Panc1 (cell line): ENCODE data around the gene KLK13. TPM values are rescaled to one million over a fixed set of nuclear protein-coding genes. Genes with fewer than 3 reads are reported as not detected.

ENCODE experiments used
- ATAC-seq: fragments of 200-7000 bp; cut with Tn5 transposase; 2 replicates; pipeline ENCODE4 v1.9.1; 2020; ENCODE audit warnings: mild to moderate bottlenecking, moderate library complexity
- BruUV-seq: library from RNA; stranded (reverse); fragments of 400-500 nt; replicated peaks from 2 replicates; lab custom pipeline; 2021; lab: Mats Ljungman, UMichigan
- CTCF ChIA-PET: fragments of 300-600 bp; sonication (Branson Sonifier 250); formaldehyde crosslinking; loops from one replicate; lab custom pipeline; 2022; ENCODE audit warnings: antibody characterized with exemption; lab: Charles Lee
- POLR2A ChIA-PET: fragments of 300-600 bp; sonication (Branson Sonifier 250); formaldehyde crosslinking; loops from one replicate; lab custom pipeline; 2022; ENCODE audit warnings: antibody characterized with exemption; lab: Charles Lee
- DNase-seq: peaks from one replicate; pipeline ENCODE4 v3.0.0-alpha.2; 2010; ENCODE audit warnings: low read depth, low spot score
- H3K27ac ChIP-seq: 2 replicates; pipeline ENCODE4 v1.5.1; 2011; ENCODE audit warnings: mild to moderate bottlenecking, low read length, inconsistent platforms
- H3K27me3 ChIP-seq: fragments of 200-500 bp; sonication (Bioruptor generic); 2 replicates; pipeline ENCODE4 v1.6.0; 2014; ENCODE audit warnings: low read length, inconsistent platforms; ENCODE audit not compliant: control insufficient read depth, insufficient read depth
- H3K36me3 ChIP-seq: fragments of 200-500 bp; sonication (Bioruptor generic); 2 replicates; pipeline ENCODE4 v1.5.1; 2014; ENCODE audit warnings: inconsistent platforms, mild to moderate bottlenecking, low read length, moderate library complexity; ENCODE audit not compliant: control insufficient read depth, insufficient read depth
- H3K4me1 ChIP-seq: 2 replicates; pipeline ENCODE4 v1.5.1; 2011; ENCODE audit warnings: inconsistent platforms, mild to moderate bottlenecking, low read length, moderate library complexity; ENCODE audit not compliant: control insufficient read depth, insufficient read depth
- H3K4me3 ChIP-seq, 2 experiments: 2 replicates each; pipeline ENCODE4 v1.5.1; 2011 to 2012; ENCODE audit warnings: low read depth in 2 of 2, low read length in 2 of 2, mild to moderate bottlenecking in 2 of 2, inconsistent platforms in 1 of 2, moderate library complexity in 1 of 2
- H3K9me3 ChIP-seq: fragments of 200-500 bp; sonication (Bioruptor generic); 2 replicates; pipeline ENCODE4 v1.5.1; 2014; ENCODE audit warnings: low read depth, mild to moderate bottlenecking, inconsistent platforms, low read length, moderate library complexity; ENCODE audit not compliant: control insufficient read depth, insufficient read depth
- POLR2AphosphoS5 ChIP-seq: IDR thresholded peaks from 2 replicates; pipeline ENCODE4 v1.6.1; 2012; ENCODE audit warnings: mild to moderate bottlenecking, low read depth, low read length, moderate library complexity
- SIN3A ChIP-seq: IDR thresholded peaks from 2 replicates; pipeline ENCODE4 v1.6.1; 2012; ENCODE audit warnings: low read depth, mild to moderate bottlenecking, low read length, moderate library complexity, borderline replicate concordance; ENCODE audit not compliant: insufficient read depth
- TCF7L2 ChIP-seq: IDR thresholded peaks from 2 replicates; pipeline ENCODE4 v1.6.1; 2011; ENCODE audit warnings: mild to moderate bottlenecking, low read depth, low read length, inconsistent platforms
- in situ Hi-C: cut with HindIII; loops from 2 replicates; pipeline ENCODE4 v1.10.0; 2016; ENCODE audit warnings: low sequenced_read_pairs, low pct_unique_long_range_greater_than_20kb
- intact Hi-C: fragments of 100-400 bp; cut with micrococcal nuclease; formaldehyde crosslinking; loops from one replicate; pipeline ENCODE4 v1.10.0; 2022; ENCODE audit not compliant: unreplicated experiment
- total RNA-seq: library from RNA; stranded (reverse); gene quantifications from one replicate; pipeline ENCODE4 v1.2.1, GENCODE V29; 2021; ENCODE audit not compliant: unreplicated experiment
- TF ChIP-seq, protein P1 (sequence below), 2 experiments: IDR thresholded peaks; 2 replicates each; pipeline ENCODE4 v1.6.1; 2011 to 2012; ENCODE audit warnings: low read depth in 2 of 2, control low read depth in 1 of 2, low read length in 1 of 2, mild to moderate bottlenecking in 1 of 2, moderate library complexity in 1 of 2; ENCODE audit not compliant: insufficient read depth in 1 of 2
- TF ChIP-seq, protein P2 (sequence below): fragments of 450-650 bp; IDR thresholded peaks from 2 replicates; pipeline ENCODE4 v1.5.1; 2017; ENCODE audit warnings: mild to moderate bottlenecking

Gene KLK13
- total RNA-seq, 1 experiment from 2014 or later, result not detected

DNA sequence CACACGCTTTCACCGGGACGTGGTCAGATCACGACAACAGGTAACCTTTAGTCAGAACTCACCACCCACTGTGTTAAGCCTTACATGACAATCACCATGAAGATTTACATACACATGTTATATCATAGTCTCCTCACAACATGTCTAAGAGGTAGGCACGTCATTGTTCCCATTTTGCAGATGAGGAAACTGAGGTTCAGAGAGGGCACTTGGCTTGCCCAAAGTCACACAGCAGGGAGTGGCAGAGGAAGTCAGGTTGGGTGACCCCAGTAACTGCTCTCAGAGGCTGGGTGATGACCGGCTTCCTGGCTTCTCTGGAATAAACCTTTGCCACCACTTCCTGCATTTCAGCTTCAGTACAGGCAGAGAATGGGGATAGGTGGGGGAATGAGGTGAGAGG lies 50.6 kb downstream of the KLK13 start:
- Histone ChIP-seq H3K27ac (no peak overlapping the region), H3K4me3 (no peak overlapping the region), H3K9me3 (no peaks in the 10 kb centered on the region), H3K27me3 (peaks cover 2% of the 10 kb centered on the region; the same call in 1 of the 2 replicates), H3K4me1 (no peaks in the 10 kb centered on the region), H3K36me3 (no peaks in the 10 kb centered on the region; the same call in 1 of the 2 replicates)
- no TSS peak for BruUV-seq
- intact Hi-C loops (loop anchor here (2.0 kb wide), 1 partner anchor 83 kb away; no protein-coding TSS in a partner anchor), in situ Hi-C loops (no loop called here)
- DNase-seq, result no peak
- CTCF ChIA-PET, result no interaction called here
- TF ChIP-seq, protein P1, sequence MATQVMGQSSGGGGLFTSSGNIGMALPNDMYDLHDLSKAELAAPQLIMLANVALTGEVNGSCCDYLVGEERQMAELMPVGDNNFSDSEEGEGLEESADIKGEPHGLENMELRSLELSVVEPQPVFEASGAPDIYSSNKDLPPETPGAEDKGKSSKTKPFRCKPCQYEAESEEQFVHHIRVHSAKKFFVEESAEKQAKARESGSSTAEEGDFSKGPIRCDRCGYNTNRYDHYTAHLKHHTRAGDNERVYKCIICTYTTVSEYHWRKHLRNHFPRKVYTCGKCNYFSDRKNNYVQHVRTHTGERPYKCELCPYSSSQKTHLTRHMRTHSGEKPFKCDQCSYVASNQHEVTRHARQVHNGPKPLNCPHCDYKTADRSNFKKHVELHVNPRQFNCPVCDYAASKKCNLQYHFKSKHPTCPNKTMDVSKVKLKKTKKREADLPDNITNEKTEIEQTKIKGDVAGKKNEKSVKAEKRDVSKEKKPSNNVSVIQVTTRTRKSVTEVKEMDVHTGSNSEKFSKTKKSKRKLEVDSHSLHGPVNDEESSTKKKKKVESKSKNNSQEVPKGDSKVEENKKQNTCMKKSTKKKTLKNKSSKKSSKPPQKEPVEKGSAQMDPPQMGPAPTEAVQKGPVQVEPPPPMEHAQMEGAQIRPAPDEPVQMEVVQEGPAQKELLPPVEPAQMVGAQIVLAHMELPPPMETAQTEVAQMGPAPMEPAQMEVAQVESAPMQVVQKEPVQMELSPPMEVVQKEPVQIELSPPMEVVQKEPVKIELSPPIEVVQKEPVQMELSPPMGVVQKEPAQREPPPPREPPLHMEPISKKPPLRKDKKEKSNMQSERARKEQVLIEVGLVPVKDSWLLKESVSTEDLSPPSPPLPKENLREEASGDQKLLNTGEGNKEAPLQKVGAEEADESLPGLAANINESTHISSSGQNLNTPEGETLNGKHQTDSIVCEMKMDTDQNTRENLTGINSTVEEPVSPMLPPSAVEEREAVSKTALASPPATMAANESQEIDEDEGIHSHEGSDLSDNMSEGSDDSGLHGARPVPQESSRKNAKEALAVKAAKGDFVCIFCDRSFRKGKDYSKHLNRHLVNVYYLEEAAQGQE (IDR thresholded peaks at IDR 0.05; ENCODE audit: insufficient read depth in 1 of 2, low read depth in 2 of 2, low read length in 1 of 2), result no peak
- no peak for TF ChIP-seq SIN3A
- TF ChIP-seq POLR2AphosphoS5, result no peak
- TF ChIP-seq TCF7L2, result no peak
- TF ChIP-seq, protein P2, sequence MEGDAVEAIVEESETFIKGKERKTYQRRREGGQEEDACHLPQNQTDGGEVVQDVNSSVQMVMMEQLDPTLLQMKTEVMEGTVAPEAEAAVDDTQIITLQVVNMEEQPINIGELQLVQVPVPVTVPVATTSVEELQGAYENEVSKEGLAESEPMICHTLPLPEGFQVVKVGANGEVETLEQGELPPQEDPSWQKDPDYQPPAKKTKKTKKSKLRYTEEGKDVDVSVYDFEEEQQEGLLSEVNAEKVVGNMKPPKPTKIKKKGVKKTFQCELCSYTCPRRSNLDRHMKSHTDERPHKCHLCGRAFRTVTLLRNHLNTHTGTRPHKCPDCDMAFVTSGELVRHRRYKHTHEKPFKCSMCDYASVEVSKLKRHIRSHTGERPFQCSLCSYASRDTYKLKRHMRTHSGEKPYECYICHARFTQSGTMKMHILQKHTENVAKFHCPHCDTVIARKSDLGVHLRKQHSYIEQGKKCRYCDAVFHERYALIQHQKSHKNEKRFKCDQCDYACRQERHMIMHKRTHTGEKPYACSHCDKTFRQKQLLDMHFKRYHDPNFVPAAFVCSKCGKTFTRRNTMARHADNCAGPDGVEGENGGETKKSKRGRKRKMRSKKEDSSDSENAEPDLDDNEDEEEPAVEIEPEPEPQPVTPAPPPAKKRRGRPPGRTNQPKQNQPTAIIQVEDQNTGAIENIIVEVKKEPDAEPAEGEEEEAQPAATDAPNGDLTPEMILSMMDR, result no peak
- no peak for ATAC-seq
- POLR2A ChIA-PET, result no interaction called here

DNA sequence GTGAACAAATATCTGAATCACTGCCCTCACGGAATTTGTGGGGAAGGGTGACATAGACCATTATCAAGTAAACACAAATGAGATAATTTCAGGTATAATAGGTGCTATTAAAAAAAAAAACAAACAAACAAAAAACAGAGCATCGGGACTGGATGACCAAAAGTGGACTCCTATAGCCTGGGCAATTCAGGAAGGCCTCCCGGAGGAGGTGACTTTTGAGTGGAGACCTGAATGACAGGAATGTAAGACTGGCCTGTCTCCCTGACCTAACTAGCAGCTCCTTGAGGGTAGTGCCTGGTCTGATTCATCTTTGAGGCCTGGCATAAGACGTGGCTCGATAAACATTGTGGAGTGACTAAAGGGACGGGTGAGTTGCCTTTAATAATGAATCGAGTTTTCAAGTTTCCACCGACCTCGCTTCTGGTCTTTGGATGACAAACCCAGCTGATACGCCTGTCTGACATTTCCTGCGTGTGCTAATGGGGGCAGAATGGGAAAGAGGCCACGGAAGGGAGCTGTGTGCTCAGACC lies 52.2 kb downstream of the KLK13 start:
- POLR2A ChIA-PET, result no interaction called here
- H3K4me3 ChIP-seq, result no peak overlapping the region
- no TSS peak for BruUV-seq
- H3K9me3 ChIP-seq, result no peaks in the 10 kb centered on the region
- intact Hi-C loops, result no loop called here
- no peaks in the 10 kb centered on the region; the same call in 1 of the 2 replicates for H3K36me3 ChIP-seq
- in situ Hi-C loops, result no loop called here
- H3K27ac ChIP-seq, result no peak overlapping the region
- ATAC-seq, result no peak
- no peak for TF ChIP-seq SIN3A
- no peak for TF ChIP-seq TCF7L2
- TF ChIP-seq, protein P1 (IDR thresholded peaks at IDR 0.05; ENCODE audit: insufficient read depth in 1 of 2, low read depth in 2 of 2, low read length in 1 of 2), result no peak
- no peaks in the 10 kb centered on the region for H3K27me3 ChIP-seq
- CTCF ChIA-PET, result no interaction called here
- no peaks in the 10 kb centered on the region for H3K4me1 ChIP-seq
- DNase-seq, result no peak
